ENCODE data around the gene CDHR2.

CDHR2 gene, protein sequence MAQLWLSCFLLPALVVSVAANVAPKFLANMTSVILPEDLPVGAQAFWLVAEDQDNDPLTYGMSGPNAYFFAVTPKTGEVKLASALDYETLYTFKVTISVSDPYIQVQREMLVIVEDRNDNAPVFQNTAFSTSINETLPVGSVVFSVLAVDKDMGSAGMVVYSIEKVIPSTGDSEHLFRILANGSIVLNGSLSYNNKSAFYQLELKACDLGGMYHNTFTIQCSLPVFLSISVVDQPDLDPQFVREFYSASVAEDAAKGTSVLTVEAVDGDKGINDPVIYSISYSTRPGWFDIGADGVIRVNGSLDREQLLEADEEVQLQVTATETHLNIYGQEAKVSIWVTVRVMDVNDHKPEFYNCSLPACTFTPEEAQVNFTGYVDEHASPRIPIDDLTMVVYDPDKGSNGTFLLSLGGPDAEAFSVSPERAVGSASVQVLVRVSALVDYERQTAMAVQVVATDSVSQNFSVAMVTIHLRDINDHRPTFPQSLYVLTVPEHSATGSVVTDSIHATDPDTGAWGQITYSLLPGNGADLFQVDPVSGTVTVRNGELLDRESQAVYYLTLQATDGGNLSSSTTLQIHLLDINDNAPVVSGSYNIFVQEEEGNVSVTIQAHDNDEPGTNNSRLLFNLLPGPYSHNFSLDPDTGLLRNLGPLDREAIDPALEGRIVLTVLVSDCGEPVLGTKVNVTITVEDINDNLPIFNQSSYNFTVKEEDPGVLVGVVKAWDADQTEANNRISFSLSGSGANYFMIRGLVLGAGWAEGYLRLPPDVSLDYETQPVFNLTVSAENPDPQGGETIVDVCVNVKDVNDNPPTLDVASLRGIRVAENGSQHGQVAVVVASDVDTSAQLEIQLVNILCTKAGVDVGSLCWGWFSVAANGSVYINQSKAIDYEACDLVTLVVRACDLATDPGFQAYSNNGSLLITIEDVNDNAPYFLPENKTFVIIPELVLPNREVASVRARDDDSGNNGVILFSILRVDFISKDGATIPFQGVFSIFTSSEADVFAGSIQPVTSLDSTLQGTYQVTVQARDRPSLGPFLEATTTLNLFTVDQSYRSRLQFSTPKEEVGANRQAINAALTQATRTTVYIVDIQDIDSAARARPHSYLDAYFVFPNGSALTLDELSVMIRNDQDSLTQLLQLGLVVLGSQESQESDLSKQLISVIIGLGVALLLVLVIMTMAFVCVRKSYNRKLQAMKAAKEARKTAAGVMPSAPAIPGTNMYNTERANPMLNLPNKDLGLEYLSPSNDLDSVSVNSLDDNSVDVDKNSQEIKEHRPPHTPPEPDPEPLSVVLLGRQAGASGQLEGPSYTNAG (N-terminal part only)

DNA sequence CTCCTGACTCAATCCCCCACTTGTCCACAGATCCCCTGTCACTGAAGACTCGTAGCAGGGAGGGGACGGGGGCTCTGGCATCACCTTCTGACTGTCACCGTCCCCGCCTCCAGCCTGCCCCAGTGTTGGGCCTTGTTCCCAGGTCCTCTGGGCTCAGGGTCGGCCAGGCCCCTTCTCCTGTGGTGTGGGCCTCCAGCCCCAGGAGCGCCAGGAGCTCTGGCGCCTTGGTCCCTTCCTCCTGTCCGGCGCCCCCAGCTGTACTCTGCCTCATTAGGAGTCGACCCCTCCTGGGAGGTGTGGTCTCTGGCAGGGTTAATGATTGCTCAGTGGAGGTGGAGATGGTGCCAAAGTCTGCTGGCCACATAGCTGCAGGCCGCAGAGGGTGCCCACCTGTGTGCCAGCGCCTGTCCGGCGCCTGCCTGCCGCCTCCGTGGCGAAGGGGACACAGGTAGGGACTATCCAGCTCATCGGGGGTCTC is at the start of gene CDHR2:
Gene CDHR2, plus strand, starts transcription at position 376 of the 478 bp plus-strand sequence. CDS start 16,011 bp downstream, outside the sequence.
- no peak for DNase-seq (ENCODE audit: low read depth in 3 of 3, low spot score in 1 of 3)

DNA sequence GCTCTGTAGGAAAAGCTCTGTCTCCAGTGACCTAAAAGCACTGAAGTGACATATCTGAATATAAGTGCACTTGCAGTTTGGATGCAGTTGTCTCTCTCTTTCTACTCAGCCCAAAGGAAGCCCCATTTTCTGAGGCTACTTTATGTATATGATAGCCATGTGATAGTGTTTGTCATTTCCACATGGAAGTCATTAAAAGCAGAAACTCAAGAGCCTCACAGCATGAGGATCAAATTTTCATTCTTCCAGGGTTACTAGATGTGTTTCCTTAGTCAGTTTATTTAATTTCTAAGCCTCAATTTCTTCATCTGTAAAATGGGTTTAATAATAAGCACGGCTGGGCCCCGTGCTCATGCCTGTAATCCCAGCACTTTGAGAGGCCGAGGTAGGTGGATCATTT is 48.6 kb upstream of the CDHR2 start:
- DNase-seq (ENCODE audit: low read depth in 3 of 3, low spot score in 1 of 3) = no peak

DNA sequence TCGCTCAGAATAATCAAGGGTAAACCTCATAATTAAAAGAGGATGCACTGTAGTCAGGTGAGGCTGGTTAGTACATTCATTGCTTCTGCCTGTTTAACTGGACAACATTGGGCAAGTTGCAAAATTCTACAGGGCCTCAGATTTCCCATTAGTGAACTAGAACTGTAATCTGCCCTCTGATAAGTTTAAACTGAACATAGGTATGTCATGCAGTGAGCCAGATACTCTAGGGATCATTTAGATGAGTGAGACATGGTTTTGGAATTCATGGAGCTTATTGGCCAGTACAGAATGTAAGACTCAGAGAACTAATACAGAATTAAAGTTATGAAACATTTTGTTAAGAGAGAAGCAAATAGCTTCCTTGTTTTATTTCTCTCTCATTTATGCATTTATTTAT is 47.8 kb upstream of the CDHR2 start:
- DNase-seq (ENCODE audit: low read depth in 3 of 3, low spot score in 1 of 3) = no peak

DNA sequence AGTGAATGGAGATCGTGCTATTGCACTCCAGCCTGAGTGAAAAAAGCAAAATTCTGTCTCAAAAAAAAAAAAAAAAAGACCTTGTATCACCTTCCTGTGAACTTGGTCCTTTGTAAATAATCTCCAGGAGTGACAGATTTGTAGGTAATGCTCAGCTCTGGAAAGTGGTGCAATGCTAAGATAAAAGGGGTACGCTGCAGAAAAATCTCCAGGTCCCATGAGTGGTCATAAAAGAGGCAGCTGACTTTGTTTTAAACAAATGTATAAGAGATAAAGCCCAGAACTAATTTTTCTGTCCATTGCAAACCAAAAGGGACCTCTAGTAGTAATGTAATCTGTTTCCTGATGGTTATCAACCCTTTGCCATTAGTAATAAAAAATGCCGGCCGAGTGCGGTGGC is 45.6 kb upstream of the CDHR2 start:
- no peak for DNase-seq (ENCODE audit: low read depth in 3 of 3, low spot score in 1 of 3)

DNA sequence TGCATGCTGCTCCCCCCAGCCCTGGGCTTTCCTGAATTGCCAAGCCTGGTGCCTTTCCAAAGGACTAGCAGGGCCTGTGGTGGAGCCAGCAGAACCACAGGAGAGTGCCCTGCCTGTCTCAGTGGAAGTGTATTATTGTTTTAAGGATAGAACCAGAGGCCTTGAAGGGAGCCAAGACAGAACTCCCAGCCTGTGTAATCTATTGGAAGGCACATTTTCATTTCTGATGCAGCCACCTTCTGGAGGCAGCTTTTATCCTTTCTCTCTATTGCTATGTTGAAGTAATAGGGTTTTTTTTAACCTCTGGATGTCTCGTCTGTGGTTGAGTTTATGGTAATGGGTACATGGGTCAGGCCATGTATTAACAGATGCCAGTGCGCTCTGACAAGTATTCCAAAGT is 41.2 kb upstream of the CDHR2 start:
- DNase-seq (ENCODE audit: low read depth in 3 of 3, low spot score in 1 of 3) = no peak

DNA sequence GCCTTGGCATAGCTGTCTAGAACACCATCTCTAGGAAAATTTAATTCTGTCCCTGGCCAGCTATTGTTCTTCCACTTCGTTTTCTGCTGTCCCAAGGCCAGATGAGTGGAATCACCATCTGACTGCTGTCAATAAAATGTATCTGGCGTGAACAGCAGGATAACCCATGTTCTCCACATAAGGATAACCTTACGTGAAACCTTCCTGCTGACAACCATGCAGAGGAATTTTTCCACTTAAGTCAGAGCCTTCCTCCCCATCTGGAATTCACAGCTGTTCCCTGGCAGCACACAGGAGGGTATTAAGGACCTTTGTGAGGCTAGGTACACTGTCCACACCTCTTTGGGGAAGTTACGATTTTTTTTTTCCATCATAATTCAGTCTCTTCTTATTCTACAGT is 40.5 kb upstream of the CDHR2 start:
- no peak for DNase-seq (ENCODE audit: low read depth in 3 of 3, low spot score in 1 of 3)

DNA sequence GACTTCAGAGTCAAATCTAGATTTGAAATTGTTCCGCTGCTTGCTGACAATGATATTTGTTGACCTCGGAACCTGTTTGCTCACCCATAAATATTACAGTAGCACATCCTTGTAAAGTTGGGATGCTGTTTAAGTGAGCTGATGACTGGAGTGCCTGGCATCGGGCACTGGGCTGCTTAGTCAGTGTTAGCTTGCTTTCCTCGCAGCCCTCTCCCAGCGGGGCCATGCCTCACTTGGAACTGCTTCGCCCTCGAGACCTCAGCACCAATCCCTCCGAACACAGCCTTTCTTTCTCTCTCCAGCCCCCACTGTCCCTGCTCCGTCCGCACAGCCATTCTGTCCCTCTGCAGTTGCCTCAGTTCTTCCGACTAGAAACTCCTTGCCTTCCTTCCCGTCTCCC is 35.4 kb upstream of the CDHR2 start:
- DNase-seq (ENCODE audit: low read depth in 3 of 3, low spot score in 1 of 3) = no peak

DNA sequence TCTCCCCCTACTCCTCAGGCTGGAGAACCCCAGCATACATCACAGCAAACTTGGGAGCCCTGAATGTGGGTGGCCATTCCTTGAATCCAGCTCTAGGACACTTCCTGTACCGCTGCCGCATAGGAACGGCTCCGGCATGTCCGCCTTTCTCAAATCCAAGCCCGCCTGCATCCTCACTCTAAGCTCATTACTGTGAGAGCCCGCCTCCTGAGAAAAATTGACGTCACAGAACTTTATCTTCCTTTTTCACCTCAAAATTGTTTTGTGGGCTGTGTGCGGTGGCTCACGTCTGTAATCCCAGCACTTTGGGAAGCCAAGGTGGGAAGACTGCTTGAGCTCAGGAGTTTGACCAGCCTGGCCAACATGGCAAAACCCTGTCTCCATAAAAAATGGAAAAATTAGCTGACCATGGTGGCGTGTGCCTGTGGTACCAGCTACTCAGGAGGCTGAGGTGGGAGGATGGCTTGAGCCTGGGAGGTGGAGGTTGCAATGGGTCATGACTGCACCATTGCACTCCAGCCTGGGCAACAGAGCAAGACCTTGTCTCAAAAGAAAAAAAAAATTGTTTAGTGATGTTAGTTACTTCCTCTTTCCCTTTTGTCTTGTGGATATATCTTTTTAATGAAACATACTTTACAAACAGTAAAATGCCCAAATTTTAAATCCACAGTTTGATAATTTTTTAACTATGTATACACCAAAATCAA is 34.7 kb upstream of the CDHR2 start:
- DNase-seq (ENCODE audit: low read depth in 3 of 3, low spot score in 1 of 3) = no peak

DNA sequence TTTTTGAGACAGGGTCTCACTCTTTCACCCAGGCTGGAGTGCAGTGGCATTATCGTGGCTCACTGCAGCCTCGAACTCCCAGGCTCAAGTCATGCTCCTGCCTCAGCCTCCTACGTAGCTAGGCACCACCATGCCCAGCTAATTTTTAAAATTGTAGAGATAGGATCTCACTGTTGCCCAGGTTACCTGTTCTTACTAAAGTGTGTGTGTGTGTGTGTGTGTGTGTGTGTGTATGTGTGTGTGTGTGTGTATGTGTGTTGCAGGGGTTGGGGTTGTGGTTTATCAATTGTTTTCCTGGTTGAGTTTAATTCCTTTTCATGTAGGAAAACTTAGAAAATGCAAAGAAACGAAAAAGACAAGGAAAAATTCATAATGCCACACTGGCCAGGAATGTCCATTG is 33.7 kb upstream of the CDHR2 start:
- DNase-seq (ENCODE audit: low read depth in 3 of 3, low spot score in 1 of 3) = no peak

DNA sequence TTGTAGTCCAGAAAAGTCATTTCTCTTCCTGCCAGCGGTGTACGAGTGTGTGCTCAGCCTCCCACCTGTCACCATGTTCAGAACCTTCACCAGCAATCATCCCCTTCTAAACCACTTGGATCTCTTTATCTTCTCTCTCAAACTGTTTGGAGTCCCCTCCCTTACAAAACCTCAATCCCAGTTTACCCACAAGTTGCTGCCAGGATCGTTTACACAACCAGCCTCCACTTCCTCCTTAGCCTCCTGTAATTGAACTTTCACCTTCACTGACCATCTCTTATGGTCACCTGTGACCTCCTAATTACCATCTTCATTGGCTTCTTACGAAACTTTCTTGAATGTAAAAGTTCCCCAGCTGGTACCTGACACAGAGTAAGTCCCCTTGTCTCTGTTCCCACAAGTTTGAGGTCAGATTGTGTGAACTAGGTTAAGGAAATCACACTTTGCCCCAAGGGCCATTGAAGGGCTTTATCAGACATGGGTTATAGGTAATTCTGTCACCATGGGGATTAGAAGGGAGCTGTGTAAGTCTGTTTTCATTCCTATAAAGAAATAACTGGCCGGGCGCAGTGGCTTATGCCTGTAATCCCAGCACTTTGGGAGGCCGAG is 32.0 kb upstream of the CDHR2 start:
- DNase-seq (ENCODE audit: low read depth in 3 of 3, low spot score in 1 of 3) = no peak

DNA sequence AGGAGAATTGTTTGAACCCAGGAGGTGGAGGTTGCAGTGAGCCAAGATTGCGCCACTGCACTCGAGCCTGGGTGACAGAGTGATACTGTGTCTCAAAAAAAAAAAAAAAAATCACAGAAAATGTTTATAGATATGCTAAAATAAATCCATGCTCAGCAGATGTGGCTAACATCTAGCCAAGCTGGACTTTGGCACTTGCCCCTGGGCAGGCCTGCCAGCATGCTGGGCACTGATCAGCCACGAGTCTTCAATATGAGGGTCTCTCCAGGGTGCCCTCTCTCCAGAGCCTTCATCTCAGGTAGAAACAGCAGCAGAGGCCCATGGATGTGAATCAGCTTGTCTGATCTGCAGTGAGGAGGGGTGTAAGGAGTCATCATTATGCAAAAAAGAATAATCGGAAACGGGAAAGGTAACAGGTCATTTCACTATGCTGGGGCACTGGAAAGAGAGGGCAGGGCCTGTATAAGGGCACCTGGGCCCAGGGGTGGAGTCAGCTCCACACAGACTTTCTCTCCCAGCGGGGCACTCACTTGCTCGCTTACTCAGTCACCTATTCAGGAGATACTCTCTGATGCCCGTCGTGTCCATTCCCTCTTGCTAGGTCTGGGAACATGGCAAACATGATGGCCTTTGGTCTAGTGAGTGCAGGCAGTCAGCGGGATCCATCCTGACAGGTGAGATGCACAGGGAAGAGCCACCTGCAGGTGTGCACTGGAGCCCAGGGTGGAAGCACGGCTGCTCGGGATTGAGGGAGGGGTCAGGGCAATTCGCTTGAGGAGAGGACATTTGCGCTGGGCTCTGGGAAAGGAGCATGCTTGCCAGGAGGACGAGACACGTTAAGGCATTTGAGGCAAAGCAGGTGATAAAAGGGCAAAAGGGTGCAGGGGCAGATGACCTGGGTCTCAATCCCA is 29.1 kb upstream of the CDHR2 start:
- no peak for DNase-seq (ENCODE audit: low read depth in 3 of 3, low spot score in 1 of 3)

DNA sequence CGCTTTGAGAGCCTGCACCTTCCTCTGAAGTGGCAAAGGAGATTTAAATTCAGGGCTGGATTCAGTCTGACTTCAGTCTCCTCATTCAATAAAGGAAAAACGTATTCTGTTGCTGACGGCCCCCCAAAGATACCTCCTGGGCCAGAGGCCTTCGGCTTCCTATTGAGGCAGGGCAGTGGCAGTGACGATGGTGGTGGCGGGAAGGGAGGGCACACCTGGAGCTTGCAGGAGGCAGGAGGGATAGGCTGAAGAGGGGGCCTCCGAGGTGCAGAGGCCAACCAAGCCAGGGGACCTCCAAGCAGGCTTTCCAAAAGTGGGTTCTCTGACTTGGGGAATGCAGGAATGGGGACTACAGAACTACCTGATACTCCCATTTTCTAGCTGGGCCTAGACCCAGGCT is 27.9 kb upstream of the CDHR2 start:
- DNase-seq (ENCODE audit: low read depth in 3 of 3, low spot score in 1 of 3) = no peak

DNA sequence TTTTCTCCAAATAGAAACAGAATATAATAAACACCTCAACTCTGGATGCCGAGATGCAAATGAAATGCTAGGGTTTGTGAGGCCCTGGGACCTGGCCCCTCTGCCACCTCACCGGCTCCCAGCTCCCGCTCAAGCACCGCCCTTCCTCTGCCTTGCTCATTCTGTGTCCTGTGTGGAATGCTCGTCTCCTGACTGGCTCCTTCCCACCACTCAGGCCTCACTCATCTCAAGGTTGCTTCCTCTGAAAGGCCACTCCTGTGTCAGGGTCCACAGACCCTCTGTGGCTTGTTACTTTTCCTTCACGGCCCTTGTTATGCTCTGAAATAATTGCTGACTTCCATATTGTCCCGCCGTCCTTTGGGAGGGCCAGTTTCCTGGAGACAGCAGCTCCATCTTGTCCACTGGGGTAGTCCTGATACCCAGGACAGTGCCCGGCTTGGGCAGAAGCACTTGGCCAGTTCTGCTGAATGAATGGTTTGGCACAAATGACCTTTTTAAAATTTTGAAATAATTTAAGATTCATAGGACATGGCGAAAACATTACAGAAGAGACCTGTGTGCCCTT is 27.4 kb upstream of the CDHR2 start:
- DNase-seq (ENCODE audit: low read depth in 3 of 3, low spot score in 1 of 3) = no peak

DNA sequence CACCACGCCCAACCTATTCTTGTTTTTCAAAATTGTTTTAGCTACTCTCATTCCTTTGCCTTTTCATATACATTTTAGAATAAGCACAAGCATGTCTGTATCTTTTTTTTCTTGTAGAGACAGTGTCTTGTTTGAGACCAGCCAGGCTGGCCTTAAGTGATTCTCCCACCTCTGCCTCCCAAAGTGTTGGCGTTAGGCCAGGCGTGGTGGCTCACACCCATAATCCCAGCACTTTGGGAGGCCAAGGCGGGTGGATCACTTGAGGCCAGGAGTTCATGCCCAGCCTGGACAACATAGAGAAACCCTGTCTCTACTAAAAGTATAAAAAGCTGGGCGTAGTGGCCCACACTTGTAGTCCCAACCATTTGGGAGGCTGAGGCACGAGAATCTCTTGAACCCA is 25.0 kb upstream of the CDHR2 start:
- DNase-seq (ENCODE audit: low read depth in 3 of 3, low spot score in 1 of 3) = no peak

DNA sequence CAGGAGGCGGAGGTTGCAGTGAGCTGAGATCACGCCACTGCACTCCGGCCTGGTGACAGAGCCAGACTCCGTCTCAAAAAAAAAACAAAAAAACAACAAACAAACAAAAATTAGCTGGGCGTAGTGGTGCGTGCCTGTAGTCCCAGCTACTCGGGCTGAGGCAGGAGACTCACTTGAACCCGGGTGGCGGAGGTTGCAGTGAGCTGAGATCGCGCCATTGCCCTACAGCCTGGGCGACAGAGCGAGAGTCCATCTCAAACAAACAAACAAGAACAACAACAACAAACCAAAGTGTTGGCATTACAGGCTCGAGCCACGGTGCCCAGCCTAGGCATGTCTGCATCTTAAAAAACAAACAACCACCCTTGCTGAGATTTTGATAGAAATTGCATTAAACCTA is 24.2 kb upstream of the CDHR2 start:
- DNase-seq (ENCODE audit: low read depth in 3 of 3, low spot score in 1 of 3) = no peak

DNA sequence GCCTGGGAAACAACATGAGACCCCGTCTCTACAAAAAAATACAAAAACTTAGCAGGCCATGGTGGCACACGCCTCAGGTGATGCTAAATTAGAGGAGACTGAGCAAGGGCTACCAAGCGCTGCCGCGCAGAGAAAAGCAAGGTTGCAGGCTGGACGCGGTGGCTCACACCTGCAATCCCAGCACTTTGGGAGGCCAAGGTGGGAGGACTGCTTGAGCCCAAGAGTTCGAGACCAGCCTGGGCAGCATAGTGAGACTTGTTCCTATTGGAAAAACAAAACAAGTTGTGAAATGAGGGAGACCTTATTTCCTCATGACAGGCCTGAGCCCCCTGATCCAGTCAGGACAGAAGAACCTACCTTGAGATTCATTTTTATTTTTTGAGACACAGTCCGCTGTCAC is 23.5 kb upstream of the CDHR2 start:
- no peak for DNase-seq (ENCODE audit: low read depth in 3 of 3, low spot score in 1 of 3)

DNA sequence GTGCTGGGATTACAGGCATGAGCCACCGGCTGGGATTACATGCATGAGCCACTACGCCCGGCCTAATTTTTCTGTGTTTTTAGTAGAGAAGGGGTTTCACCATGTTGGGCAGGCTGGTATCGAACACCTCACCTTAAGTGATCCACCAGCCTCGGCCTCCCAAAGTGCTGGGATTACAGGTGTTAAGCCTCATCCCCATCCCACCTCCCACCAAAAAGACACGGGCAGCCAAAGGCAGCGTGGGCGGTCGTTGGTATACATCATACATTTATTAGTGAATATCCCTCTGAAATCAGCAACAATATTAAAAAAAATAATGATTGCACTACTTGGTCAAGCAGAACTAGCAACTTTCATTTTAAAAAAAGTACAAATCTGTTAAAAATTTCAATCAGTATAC is 22.7 kb upstream of the CDHR2 start:
- DNase-seq (ENCODE audit: low read depth in 3 of 3, low spot score in 1 of 3) = no peak

DNA sequence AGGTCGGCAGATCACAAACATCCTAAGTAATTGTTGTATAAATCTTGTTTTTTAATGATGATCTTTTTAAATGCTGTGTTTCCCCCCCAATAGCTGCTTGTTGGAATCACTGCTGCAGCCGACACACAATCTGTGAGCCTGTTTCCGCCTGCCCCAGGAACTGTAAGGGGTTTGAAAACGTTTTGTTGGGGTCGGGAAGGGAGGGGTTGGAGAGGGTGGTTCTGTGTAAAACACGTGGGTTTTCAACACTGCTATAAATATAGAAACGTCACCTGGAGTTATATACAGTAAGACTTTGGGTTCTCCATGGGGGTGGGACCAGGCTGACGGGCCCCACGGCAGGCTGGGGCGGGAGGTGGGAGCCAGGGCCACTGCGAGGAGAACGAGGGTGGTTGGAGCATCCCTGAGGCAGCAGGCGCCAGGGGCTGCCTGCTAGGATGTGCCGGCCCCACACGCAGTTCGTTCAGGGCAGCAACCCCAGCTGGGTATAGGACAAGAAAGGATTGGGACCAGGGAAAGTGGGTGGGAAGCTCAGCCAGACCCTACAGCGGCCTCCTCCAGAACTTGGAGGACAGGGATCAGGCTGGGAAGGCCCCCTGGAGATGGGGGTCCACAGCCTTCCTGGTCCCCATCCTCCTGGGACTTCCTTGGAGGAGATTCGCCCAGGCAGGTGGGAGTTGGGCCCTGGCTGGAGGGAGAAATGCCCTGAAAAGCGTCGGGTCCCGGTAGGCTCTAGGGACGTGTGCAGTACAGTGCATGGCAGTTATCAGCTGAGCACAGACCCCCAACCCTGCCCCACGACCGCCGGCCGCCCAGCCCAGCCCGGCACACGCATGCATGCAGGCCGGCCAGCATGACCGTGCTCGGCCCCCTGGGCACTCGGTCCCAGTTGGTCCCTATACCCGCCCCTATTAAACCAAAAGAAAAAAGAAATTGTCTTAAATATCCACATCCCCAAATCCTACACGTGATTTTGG is 21.6 kb upstream of the CDHR2 start:
- DNase-seq (ENCODE audit: low read depth in 3 of 3, low spot score in 1 of 3) = no peak

Data from stimulated activated CD4-positive, alpha-beta T cell treated with anti-CD3 and anti-CD28 coated beads, TNF-alpha, amount 100 ng/mL, for 1 hour (primary cell).